ENCODE measurements around the gene ERCC6. TPM values are rescaled to one million over a fixed set of nuclear protein-coding genes. Genes with fewer than 3 reads are reported as not detected.

The ERCC6 gene
- total RNA-seq, 1 donor from 2014 or later: 184 TPM

DNA sequence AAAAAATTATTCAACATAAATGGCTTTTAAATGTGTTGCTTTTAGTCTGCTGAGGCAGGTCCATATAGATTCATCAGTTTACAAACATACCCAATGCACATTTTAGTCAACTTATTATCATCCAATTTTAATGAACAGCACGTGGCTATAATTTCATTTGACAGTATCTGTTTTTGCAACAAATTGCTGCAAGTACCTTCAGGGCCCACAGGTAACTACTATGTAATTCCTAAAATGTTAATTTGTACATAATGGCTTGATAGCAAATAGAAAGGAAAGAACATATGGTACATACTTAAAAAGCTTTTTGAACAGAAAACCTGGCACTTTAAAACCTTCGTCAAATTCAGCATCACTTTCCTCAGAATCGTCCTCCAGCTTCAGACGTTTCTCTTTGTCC is 33.3 kb downstream of the ERCC6 start:
- DNase-seq (ENCODE audit: extremely low spot score, unreplicated experiment): no peak
- no peak overlapping the region for H3K4me3 Mint-ChIP-seq (ENCODE audit: unreplicated experiment)
- H3K27ac Mint-ChIP-seq (ENCODE audit: unreplicated experiment): peak overlapping the region; percentile 5
- TF ChIP-seq, protein P1, sequence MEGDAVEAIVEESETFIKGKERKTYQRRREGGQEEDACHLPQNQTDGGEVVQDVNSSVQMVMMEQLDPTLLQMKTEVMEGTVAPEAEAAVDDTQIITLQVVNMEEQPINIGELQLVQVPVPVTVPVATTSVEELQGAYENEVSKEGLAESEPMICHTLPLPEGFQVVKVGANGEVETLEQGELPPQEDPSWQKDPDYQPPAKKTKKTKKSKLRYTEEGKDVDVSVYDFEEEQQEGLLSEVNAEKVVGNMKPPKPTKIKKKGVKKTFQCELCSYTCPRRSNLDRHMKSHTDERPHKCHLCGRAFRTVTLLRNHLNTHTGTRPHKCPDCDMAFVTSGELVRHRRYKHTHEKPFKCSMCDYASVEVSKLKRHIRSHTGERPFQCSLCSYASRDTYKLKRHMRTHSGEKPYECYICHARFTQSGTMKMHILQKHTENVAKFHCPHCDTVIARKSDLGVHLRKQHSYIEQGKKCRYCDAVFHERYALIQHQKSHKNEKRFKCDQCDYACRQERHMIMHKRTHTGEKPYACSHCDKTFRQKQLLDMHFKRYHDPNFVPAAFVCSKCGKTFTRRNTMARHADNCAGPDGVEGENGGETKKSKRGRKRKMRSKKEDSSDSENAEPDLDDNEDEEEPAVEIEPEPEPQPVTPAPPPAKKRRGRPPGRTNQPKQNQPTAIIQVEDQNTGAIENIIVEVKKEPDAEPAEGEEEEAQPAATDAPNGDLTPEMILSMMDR (IDR thresholded peaks at IDR 0.05): no peak
- H3K27me3 Mint-ChIP-seq (ENCODE audit: unreplicated experiment): no peaks in the 10 kb centered on the region
- peaks cover 49% of the 10 kb centered on the region for H3K4me1 Mint-ChIP-seq (ENCODE audit: unreplicated experiment)
- H3K9me3 Mint-ChIP-seq (ENCODE audit: unreplicated experiment): no peaks in the 10 kb centered on the region
- H3K36me3 Mint-ChIP-seq (ENCODE audit: unreplicated experiment): peaks cover 45% of the 10 kb centered on the region

DNA sequence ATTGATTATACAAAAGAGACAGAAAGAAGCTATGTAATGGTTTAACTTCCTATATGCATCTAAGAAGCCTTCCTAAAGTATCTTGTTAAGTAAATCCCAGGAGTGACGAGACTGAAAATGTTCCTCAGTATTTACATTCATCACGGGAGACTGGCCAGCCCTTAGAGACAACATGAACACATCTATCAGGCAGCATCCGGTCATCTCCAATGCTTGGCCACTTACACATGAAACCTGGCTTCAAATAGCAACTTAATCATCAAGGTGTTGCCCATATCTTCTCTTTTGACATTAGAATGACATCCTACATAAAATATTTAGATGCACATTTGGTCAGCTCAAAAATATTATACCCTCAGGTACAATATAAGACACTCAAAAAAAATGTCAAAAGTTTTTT is 33.8 kb downstream of the ERCC6 start:
- H3K36me3 Mint-ChIP-seq (ENCODE audit: unreplicated experiment): peaks cover 46% of the 10 kb centered on the region
- H3K9me3 Mint-ChIP-seq (ENCODE audit: unreplicated experiment): no peaks in the 10 kb centered on the region
- peaks cover 51% of the 10 kb centered on the region for H3K4me1 Mint-ChIP-seq (ENCODE audit: unreplicated experiment)
- TF ChIP-seq, protein P1 (IDR thresholded peaks at IDR 0.05): no peak
- DNase-seq (ENCODE audit: extremely low spot score, unreplicated experiment): no peak
- H3K27me3 Mint-ChIP-seq (ENCODE audit: unreplicated experiment): no peaks in the 10 kb centered on the region
- peak overlapping the region; percentile 11 for H3K27ac Mint-ChIP-seq (ENCODE audit: unreplicated experiment)
- no peak overlapping the region for H3K4me3 Mint-ChIP-seq (ENCODE audit: unreplicated experiment)

DNA sequence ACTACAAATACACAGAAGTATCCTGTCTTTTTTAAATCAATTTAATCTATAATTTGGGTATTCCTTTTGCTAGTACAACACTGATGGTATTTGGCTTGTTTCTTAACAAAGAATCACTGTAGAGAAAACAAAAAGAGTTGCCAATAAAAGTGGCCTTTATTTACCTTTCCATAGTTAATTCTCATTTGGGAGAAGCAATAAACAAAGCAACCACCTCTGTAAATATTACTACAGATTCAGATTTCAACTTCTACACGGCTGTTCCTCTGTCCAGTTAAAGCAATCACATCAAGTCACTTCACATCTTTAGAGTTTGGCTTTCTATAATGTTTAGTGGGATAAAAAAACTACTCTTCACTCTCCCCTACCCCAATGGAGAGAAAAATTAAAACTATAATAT is 34.4 kb downstream of the ERCC6 start:
- Mint-ChIP-seq H3K27me3 (ENCODE audit: unreplicated experiment) (no peaks in the 10 kb centered on the region), H3K27ac (ENCODE audit: unreplicated experiment) (peak overlapping the region; percentile 11), H3K36me3 (ENCODE audit: unreplicated experiment) (peaks cover 46% of the 10 kb centered on the region), H3K4me1 (ENCODE audit: unreplicated experiment) (peaks cover 51% of the 10 kb centered on the region), H3K9me3 (ENCODE audit: unreplicated experiment) (no peaks in the 10 kb centered on the region), H3K4me3 (ENCODE audit: unreplicated experiment) (no peak overlapping the region)
- TF ChIP-seq, protein P1 (IDR thresholded peaks at IDR 0.05): no peak
- DNase-seq (ENCODE audit: extremely low spot score, unreplicated experiment): no peak

DNA sequence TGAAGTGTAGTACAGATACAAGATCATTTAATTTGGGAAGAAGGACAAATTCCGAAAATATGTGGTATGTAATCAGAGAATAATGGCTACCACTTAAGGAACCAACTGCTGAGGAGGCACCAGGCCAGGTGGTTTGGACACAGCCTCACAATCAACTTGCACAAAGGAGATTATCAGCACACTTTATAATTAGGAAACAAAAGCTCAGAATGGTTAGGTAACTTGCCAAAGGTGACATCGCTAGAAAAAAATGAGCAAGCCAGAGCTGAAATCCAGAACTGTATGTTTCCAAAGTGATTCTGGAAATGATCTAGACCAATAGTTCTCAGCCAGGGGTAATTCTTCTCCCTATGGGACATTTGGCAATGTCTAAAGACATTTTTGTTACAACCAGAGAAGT is 36.6 kb downstream of the ERCC6 start:
- peaks cover 57% of the 10 kb centered on the region for H3K36me3 Mint-ChIP-seq (ENCODE audit: unreplicated experiment)

DNA sequence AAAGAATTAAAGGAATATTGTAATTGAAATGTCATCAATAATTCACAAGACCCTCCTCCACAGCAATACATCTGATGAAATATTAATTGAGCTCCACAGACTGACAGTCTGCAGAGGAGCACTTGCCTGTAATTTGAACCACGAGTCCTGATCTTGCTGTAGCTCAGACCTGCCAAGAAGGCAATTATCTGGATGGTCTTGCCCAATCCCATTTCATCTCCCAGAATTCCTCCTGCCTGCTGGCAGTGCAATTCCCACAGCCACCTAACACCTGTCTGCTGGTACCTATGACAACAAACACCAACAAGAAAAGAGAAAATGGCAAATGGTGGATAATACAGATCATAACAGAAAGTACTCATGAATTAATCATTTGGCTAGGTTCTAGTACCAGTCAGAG is 38.5 kb downstream of the ERCC6 start:
- peaks cover 59% of the 10 kb centered on the region for H3K36me3 Mint-ChIP-seq (ENCODE audit: unreplicated experiment)
- no peaks in the 10 kb centered on the region for H3K27me3 Mint-ChIP-seq (ENCODE audit: unreplicated experiment)
- TF ChIP-seq, protein P1 (IDR thresholded peaks at IDR 0.05): no peak
- H3K4me1 Mint-ChIP-seq (ENCODE audit: unreplicated experiment): peaks cover 25% of the 10 kb centered on the region
- H3K9me3 Mint-ChIP-seq (ENCODE audit: unreplicated experiment): no peaks in the 10 kb centered on the region
- H3K4me3 Mint-ChIP-seq (ENCODE audit: unreplicated experiment): no peak overlapping the region
- DNase-seq (ENCODE audit: extremely low spot score, unreplicated experiment): no peak
- no peak overlapping the region for H3K27ac Mint-ChIP-seq (ENCODE audit: unreplicated experiment)

More for the DNA sequence above, 36.6 kb downstream of the ERCC6 start:
- Mint-ChIP-seq H3K9me3 (ENCODE audit: unreplicated experiment) (no peaks in the 10 kb centered on the region), H3K4me1 (ENCODE audit: unreplicated experiment) (peaks cover 40% of the 10 kb centered on the region), H3K4me3 (ENCODE audit: unreplicated experiment) (no peak overlapping the region), H3K27me3 (ENCODE audit: unreplicated experiment) (no peaks in the 10 kb centered on the region), H3K27ac (ENCODE audit: unreplicated experiment) (peak overlapping the region; percentile 44)
- no peak for DNase-seq (ENCODE audit: extremely low spot score, unreplicated experiment)
- TF ChIP-seq, protein P1 (IDR thresholded peaks at IDR 0.05): no peak
